KOPT-K1 (cell line): ENCODE measurements around the gene DUSP12.
A peak's percentile ranks its signal among the peaks of the same experiment; 100 is the strongest.
"Not testable (repeated sequence)": the region's sequence is repeated elsewhere in the genome, so short reads cannot be mapped to it uniquely, and the experiment has no call there.

ENCODE experiments used
- H3K27ac ChIP-seq: fragments of 200-600 bp; sonication (generic); 2 replicates; pipeline ENCODE4 v1.5.1; 2016; ENCODE audit warnings: antibody characterized with exemption, mild to moderate bottlenecking, low read depth, low read length; ENCODE audit not compliant: poor library complexity, severe bottlenecking
- H3K36me3 ChIP-seq: fragments of 200-600 bp; sonication (generic); 2 replicates; pipeline ENCODE4 v1.5.1; 2017; ENCODE audit warnings: antibody characterized with exemption, mild to moderate bottlenecking, low read length, moderate library complexity; ENCODE audit not compliant: insufficient read depth
- H3K9me3 ChIP-seq: fragments of 200-600 bp; sonication (generic); 2 replicates; pipeline ENCODE4 v1.5.1; 2017; ENCODE audit warnings: antibody characterized with exemption, low read length, mild to moderate bottlenecking; ENCODE audit not compliant: insufficient read depth, poor library complexity, severe bottlenecking

Gene DUSP12

GRCh38 chr1:161738627-161739287 lies 10.8 kb upstream of the DUSP12 start:
- H3K9me3 ChIP-seq: no peaks in the 10 kb centered on the region
- H3K27ac ChIP-seq: no peak overlapping the region
- no peaks in the 10 kb centered on the region for H3K36me3 ChIP-seq

- Histone ChIP-seq H3K36me3 (no peaks in the 10 kb centered on the region), H3K9me3 (no peaks in the 10 kb centered on the region), H3K27ac (no peak overlapping the region)
Measured at GRCh38 chr1:161739865-161740566, 9.6 kb upstream of the DUSP12 start.

GRCh38 chr1:161740921-161741320 lies 8.7 kb upstream of the DUSP12 start:
- Histone ChIP-seq H3K36me3 (no peaks in the 10 kb centered on the region), H3K27ac (no peak overlapping the region), H3K9me3 (no peaks in the 10 kb centered on the region)

GRCh38 chr1:161743231-161743630 lies 6.4 kb upstream of the DUSP12 start:
- Histone ChIP-seq H3K27ac (no peak overlapping the region), H3K9me3 (no peaks in the 10 kb centered on the region), H3K36me3 (no peaks in the 10 kb centered on the region)

- no peaks in the 10 kb centered on the region for H3K9me3 ChIP-seq
- H3K27ac ChIP-seq: no peak overlapping the region
- H3K36me3 ChIP-seq: peaks cover 18% of the 10 kb centered on the region
Measured at GRCh38 chr1:161747801-161748200, 1.8 kb upstream of the DUSP12 start.

GRCh38 chr1:161763522-161764098 lies 14.0 kb downstream of the DUSP12 start:
- H3K27ac ChIP-seq: no peak overlapping the region

GRCh38 chr1:161766102-161766981 lies 16.8 kb downstream of the DUSP12 start, which contains the start of gene ATF6:
Gene ATF6, plus strand, starts transcription at chr1:161766320. Its CDS starts 41 bp downstream, at chr1:161766361.
- Histone ChIP-seq H3K27ac (peak within 1 kb of the TSS; percentile 86), H3K9me3 (no peaks in the 10 kb centered on the region), H3K36me3 (no peaks in the 10 kb centered on the region)

More at GRCh38 chr1:161763522-161764098, 14.0 kb downstream of the DUSP12 start:
- peaks cover 9% of the 10 kb centered on the region for H3K36me3 ChIP-seq
- no peaks in the 10 kb centered on the region for H3K9me3 ChIP-seq

GRCh38 chr1:161768461-161768860 lies 18.9 kb downstream of the DUSP12 start:
- Histone ChIP-seq H3K27ac (no peak overlapping the region), H3K36me3 (no peaks in the 10 kb centered on the region), H3K9me3 (no peaks in the 10 kb centered on the region)

- Histone ChIP-seq H3K36me3 (no peaks in the 10 kb centered on the region), H3K27ac (no peak overlapping the region), H3K9me3 (no peaks in the 10 kb centered on the region)
Measured at GRCh38 chr1:161768986-161769672, 19.5 kb downstream of the DUSP12 start.

- peak overlapping the region; percentile 74 for H3K27ac ChIP-seq
- not testable (repeated sequence) for H3K36me3 ChIP-seq, H3K9me3 ChIP-seq
Measured at GRCh38 chr1:161769673-161770045, 20.1 kb downstream of the DUSP12 start.

GRCh38 chr1:161770250-161770649 lies 20.7 kb downstream of the DUSP12 start:
- H3K36me3 ChIP-seq: no peaks in the 10 kb centered on the region
- no peaks in the 10 kb centered on the region for H3K9me3 ChIP-seq
- peak overlapping the region; percentile 74 for H3K27ac ChIP-seq

- Histone ChIP-seq H3K9me3 (no peaks in the 10 kb centered on the region), H3K27ac (peak overlapping the region; percentile 74), H3K36me3 (no peaks in the 10 kb centered on the region)
Measured at GRCh38 chr1:161771161-161771560, 21.6 kb downstream of the DUSP12 start.

- peak overlapping the region; percentile 74 for H3K27ac ChIP-seq
- H3K36me3 ChIP-seq: no peaks in the 10 kb centered on the region
- no peaks in the 10 kb centered on the region for H3K9me3 ChIP-seq
Measured at GRCh38 chr1:161771973-161772372, 22.4 kb downstream of the DUSP12 start.

- H3K27ac ChIP-seq: peak overlapping the region; percentile 74
- H3K36me3 ChIP-seq: no peaks in the 10 kb centered on the region
- H3K9me3 ChIP-seq: no peaks in the 10 kb centered on the region
Measured at GRCh38 chr1:161772397-161772796, 22.8 kb downstream of the DUSP12 start.
